Gastroesophageal sphincter (tissue), 3 donors: ENCODE data around the gene BRD1.

Experiments
- CTCF ChIP-seq, 4 experiments: fragments of 200-600 bp in 2 of 4; fragments of 450-650 bp in 2 of 4; sonication (generic) in 1 of 4; IDR thresholded peaks; one replicate each; pipeline ENCODE4 v1.5.1; 2017 to 2019; ENCODE audit warnings: antibody characterized with exemption in 4 of 4, mild to moderate bottlenecking in 2 of 4, moderate library complexity in 2 of 4
- POLR2A ChIP-seq, 2 donors: fragments of 450-650 bp; IDR thresholded peaks; one replicate each; pipeline ENCODE4 v1.6.1; 2017; ENCODE audit warnings: antibody characterized with exemption in 2 of 2, mild to moderate bottlenecking in 2 of 2, moderate library complexity in 1 of 2
- POLR2AphosphoS5 ChIP-seq: sonication (generic); formaldehyde crosslinking; IDR thresholded peaks from one replicate; pipeline ENCODE4 v1.6.1; 2017; ENCODE audit warnings: antibody characterized with exemption

- no peak for TF ChIP-seq POLR2AphosphoS5
- TF ChIP-seq CTCF (IDR thresholded peaks at IDR 0.05), result no peak
- no peak for TF ChIP-seq POLR2A (IDR thresholded peaks at IDR 0.05)
Measured at GRCh38 chr22:49803134-49803533, 24.5 kb downstream of the BRD1 start.
